ENCODE measurements around the gene NT5M.
"Not testable (repeated sequence)": the region's sequence is repeated elsewhere in the genome, so short reads cannot be mapped to it uniquely, and the experiment has no call there.

NT5M gene

GRCh38 chr17:17381446-17382064 is 78.4 kb downstream of the NT5M start:
- Mint-ChIP-seq H3K27ac (no peak overlapping the region), H3K9me3 (no peaks in the 10 kb centered on the region)

DNA sequence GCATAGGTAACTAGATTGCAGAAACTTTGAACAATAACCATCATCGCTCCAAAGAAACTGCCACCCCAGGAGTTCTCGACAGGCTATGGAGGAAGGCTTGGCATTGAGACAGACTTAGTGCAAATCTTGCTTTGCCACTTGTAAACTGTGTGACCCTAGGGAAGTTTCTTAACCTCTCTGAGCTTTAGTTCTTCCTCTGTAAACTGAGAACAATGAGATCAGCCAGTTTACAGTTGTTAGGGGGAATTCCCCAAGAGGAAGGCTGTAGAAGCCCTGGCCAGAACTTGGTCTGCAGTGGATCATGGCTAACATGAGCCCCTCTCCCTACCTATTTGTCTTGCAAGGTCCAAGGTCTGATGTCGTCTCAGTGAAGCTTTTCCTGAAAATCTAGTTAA is 78.9 kb downstream of the NT5M start:
- no peaks in the 10 kb centered on the region for H3K4me1 Mint-ChIP-seq
- ATAC-seq (no peak), DNase-seq (no peak)
- no peak overlapping the region for H3K27ac Mint-ChIP-seq
- H3K4me3 Mint-ChIP-seq, result no peak overlapping the region
- no peaks in the 10 kb centered on the region for H3K36me3 Mint-ChIP-seq (ENCODE audit: low read depth)
- H3K27me3 Mint-ChIP-seq, result peaks cover 9% of the 10 kb centered on the region
- H3K9me3 Mint-ChIP-seq, result no peaks in the 10 kb centered on the region

More at GRCh38 chr17:17381446-17382064, 78.4 kb downstream of the NT5M start:
- ATAC-seq (no peak), DNase-seq (no peak)
- peaks cover 9% of the 10 kb centered on the region for H3K27me3 Mint-ChIP-seq
- no peak overlapping the region for H3K4me3 Mint-ChIP-seq
- no peaks in the 10 kb centered on the region for H3K4me1 Mint-ChIP-seq
- H3K36me3 Mint-ChIP-seq (ENCODE audit: low read depth), result no peaks in the 10 kb centered on the region

DNA sequence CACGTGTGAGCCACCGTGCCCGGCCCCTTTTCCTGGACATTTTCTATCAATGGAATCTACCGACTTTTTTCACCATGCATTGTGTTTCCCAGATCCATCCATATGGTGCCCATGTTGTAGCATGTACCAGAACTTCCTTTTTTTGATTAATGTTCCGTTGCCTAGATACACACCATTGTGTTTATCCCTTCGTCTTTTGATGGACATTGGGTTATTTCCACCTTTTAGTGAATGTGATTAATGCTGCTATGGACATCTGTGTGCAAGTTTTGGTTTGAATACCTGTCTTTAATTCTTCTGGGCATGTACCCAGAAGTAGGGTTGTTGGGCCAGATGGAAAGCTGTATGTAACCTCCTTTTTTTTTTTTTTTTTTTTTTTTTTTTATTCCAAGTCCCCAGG is 79.8 kb downstream of the NT5M start:
- Mint-ChIP-seq H3K4me3 (no peak overlapping the region), H3K27me3 (peaks cover 9% of the 10 kb centered on the region), H3K4me1 (peaks cover 3% of the 10 kb centered on the region), H3K9me3 (no peaks in the 10 kb centered on the region), H3K36me3 (ENCODE audit: low read depth) (no peaks in the 10 kb centered on the region), H3K27ac (no peak overlapping the region)
- DNase-seq (no peak), ATAC-seq (no peak)

DNA sequence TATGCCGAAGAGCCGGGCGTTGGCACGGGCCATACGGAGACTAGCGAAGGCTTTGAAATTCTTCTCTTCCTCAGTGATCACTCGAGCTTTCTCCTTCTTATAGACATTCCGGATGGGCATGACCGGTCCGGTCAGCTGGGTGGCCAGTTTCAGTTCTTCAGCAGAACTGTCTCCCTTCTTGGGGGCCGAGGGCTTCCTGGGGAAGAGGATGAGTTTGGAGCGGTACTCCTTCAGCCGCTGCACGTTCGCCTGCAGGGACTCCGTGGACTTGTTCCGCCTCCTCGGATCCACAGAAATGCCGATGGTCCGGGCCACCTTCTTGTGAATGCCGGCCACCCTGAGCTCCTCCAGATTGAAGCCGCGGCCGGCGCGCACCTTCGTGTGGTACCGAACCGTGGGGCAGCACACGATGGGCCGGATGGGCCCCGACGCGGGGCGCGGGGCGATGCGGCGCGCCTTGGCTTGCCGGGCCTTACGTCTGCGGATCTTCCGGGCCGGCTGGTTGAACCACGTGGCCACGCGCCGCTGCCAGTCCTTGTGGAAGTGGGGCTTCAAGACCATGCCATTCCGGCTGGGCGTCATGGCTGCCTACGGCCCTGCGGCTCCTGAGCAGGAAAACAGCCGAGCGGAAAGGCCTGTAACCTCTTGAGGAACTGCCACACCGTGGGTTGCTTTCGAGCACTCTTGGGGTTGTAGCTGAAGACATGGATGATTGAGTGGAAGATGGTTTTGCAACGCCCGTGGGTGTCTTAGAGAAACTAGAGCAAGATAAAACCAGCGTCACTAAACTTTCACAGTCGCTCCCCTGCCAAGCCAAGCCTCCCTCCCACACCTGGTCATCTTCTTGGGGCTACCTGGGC is 80.5 kb downstream of the NT5M start:
- H3K27me3 Mint-ChIP-seq; H3K9me3 Mint-ChIP-seq; H3K27ac Mint-ChIP-seq; H3K4me1 Mint-ChIP-seq; ATAC-seq; H3K4me3 Mint-ChIP-seq; H3K36me3 Mint-ChIP-seq (ENCODE audit: low read depth); DNase-seq: not testable (repeated sequence)

DNA sequence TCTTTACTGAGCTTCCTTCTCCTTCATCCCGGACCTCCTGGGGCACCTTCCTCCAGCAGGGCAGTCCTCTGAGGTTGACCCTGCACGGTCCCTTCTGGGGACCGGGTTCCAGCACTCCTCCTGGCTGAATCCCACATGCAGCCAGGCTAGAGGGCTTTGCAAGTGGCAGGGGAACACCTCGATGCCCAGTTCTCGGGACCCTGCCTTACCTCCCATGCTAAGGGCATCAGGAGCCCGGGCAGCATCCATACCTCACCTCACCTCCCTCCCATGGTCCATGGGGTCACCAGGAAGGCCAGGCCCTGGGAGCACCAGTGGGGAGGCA is 81.1 kb downstream of the NT5M start:
- no peaks in the 10 kb centered on the region for H3K9me3 Mint-ChIP-seq

GRCh38 chr17:17384961-17385360 is 81.8 kb downstream of the NT5M start:
- Mint-ChIP-seq H3K4me3 (no peak overlapping the region), H3K27me3 (peaks cover 11% of the 10 kb centered on the region), H3K9me3 (no peaks in the 10 kb centered on the region), H3K4me1 (peaks cover 6% of the 10 kb centered on the region), H3K36me3 (ENCODE audit: low read depth) (no peaks in the 10 kb centered on the region), H3K27ac (no peak overlapping the region)
- ATAC-seq (no peak), DNase-seq (no peak)

More for the DNA sequence above, 81.1 kb downstream of the NT5M start:
- Mint-ChIP-seq H3K36me3 (ENCODE audit: low read depth) (no peaks in the 10 kb centered on the region), H3K27me3 (peaks cover 9% of the 10 kb centered on the region), H3K4me3 (no peak overlapping the region), H3K27ac (no peak overlapping the region), H3K4me1 (peaks cover 4% of the 10 kb centered on the region)
- no peak for DNase-seq
- ATAC-seq, result no peak

- H3K4me3 Mint-ChIP-seq, result no peak overlapping the region
- H3K36me3 Mint-ChIP-seq (ENCODE audit: low read depth), result no peaks in the 10 kb centered on the region
- peaks cover 14% of the 10 kb centered on the region for H3K27me3 Mint-ChIP-seq
- no peak overlapping the region for H3K27ac Mint-ChIP-seq
- H3K4me1 Mint-ChIP-seq, result peaks cover 10% of the 10 kb centered on the region
- H3K9me3 Mint-ChIP-seq, result no peaks in the 10 kb centered on the region
- DNase-seq (no peak), ATAC-seq (no peak)
Measured at GRCh38 chr17:17385491-17385890, 82.3 kb downstream of the NT5M start.

- DNase-seq, result no peak
- Mint-ChIP-seq H3K27me3 (peaks cover 14% of the 10 kb centered on the region), H3K4me1 (peaks cover 16% of the 10 kb centered on the region), H3K4me3 (no peak overlapping the region), H3K27ac (no peak overlapping the region), H3K9me3 (no peaks in the 10 kb centered on the region), H3K36me3 (ENCODE audit: low read depth) (no peaks in the 10 kb centered on the region)
- ATAC-seq, result no peak
Measured at GRCh38 chr17:17386094-17386800, 83.1 kb downstream of the NT5M start.

- no peaks in the 10 kb centered on the region for H3K9me3 Mint-ChIP-seq
- no peak overlapping the region for H3K27ac Mint-ChIP-seq
- H3K4me1 Mint-ChIP-seq, result peaks cover 24% of the 10 kb centered on the region
- ATAC-seq (no peak), DNase-seq (no peak)
- H3K36me3 Mint-ChIP-seq (ENCODE audit: low read depth), result no peaks in the 10 kb centered on the region
- H3K27me3 Mint-ChIP-seq, result peaks cover 15% of the 10 kb centered on the region
- no peak overlapping the region for H3K4me3 Mint-ChIP-seq
Measured at GRCh38 chr17:17387017-17387497, 83.9 kb downstream of the NT5M start.

GRCh38 chr17:17387498-17388362 is 84.6 kb downstream of the NT5M start:
- H3K27ac Mint-ChIP-seq, result no peak overlapping the region
- no peak for DNase-seq
- no peak for ATAC-seq
- no peaks in the 10 kb centered on the region for H3K9me3 Mint-ChIP-seq
- H3K4me1 Mint-ChIP-seq, result peaks cover 29% of the 10 kb centered on the region
- peaks cover 13% of the 10 kb centered on the region for H3K27me3 Mint-ChIP-seq
- no peak overlapping the region for H3K4me3 Mint-ChIP-seq
- H3K36me3 Mint-ChIP-seq (ENCODE audit: low read depth), result no peaks in the 10 kb centered on the region

- H3K4me1 Mint-ChIP-seq, result peaks cover 35% of the 10 kb centered on the region
- peaks cover 15% of the 10 kb centered on the region for H3K27me3 Mint-ChIP-seq
- DNase-seq, result no peak
- H3K36me3 Mint-ChIP-seq (ENCODE audit: low read depth), result no peaks in the 10 kb centered on the region
- no peak overlapping the region for H3K27ac Mint-ChIP-seq
- no peak for ATAC-seq
- H3K4me3 Mint-ChIP-seq, result no peak overlapping the region
- H3K9me3 Mint-ChIP-seq, result no peaks in the 10 kb centered on the region
Measured at GRCh38 chr17:17388657-17389496, 85.7 kb downstream of the NT5M start.

DNA sequence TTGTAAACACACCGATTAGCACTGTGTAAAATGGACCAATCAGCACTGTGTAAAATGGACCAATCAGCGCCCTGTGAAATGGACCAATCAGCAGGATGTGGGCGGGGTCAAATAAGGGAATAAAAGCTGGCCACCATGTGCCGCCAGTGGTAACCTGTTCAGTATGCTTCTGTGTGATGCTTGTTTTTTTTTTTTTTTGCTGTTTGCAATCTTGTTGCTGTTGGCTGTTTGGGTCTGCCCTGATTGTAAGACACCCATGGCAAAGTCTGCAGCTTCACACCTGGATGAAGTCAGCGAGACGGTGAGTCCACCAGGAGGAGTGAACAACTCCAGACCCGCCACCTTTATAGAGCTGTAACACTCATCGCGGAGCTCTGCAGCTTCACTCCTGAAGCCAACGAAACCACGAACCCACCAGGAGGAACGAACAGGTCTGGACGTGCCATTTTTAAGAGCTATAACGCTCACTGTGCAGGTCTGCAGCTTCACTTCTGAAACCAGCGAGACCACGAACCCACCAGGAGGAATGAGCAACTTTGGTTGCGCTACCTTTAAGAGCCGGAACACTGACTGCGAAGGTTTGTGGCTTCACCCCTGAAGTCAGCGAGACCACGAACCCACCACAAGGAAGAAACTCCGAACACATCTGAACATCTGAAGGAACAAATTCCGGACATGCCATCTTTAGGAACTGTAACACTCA is 88.6 kb downstream of the NT5M start:
- Mint-ChIP-seq H3K9me3 (no peaks in the 10 kb centered on the region), H3K36me3 (ENCODE audit: low read depth) (no peaks in the 10 kb centered on the region), H3K27ac (peak overlapping the region; percentile 73), H3K4me3 (peak overlapping the region; percentile 63), H3K27me3 (peaks cover 15% of the 10 kb centered on the region), H3K4me1 (peaks cover 43% of the 10 kb centered on the region)
- ATAC-seq (peak; percentile 83), DNase-seq (peak; percentile 55)

GRCh38 chr17:17393976-17394375 is 90.8 kb downstream of the NT5M start:
- ATAC-seq, result no peak
- H3K27me3 Mint-ChIP-seq, result peaks cover 15% of the 10 kb centered on the region
- no peaks in the 10 kb centered on the region for H3K9me3 Mint-ChIP-seq
- peaks cover 42% of the 10 kb centered on the region for H3K4me1 Mint-ChIP-seq
- no peak overlapping the region for H3K4me3 Mint-ChIP-seq
- H3K36me3 Mint-ChIP-seq (ENCODE audit: low read depth), result no peaks in the 10 kb centered on the region
- no peak overlapping the region for H3K27ac Mint-ChIP-seq
- no peak for DNase-seq

Data from activated naive CD8-positive, alpha-beta T cell treated with anti-CD3 and anti-CD28 coated beads, Interleukin-2, amount 50 U/mL, for 24 hours (primary cell).